Measurements from ENCODE around the gene HTR2C. TPM values are rescaled to one million over a fixed set of nuclear protein-coding genes. Genes with fewer than 3 reads are reported as not detected.

Gene HTR2C
- total and polyA plus RNA-seq, 3 donors from 2014 or later = 0.08 to 0.31 (median 0.12) TPM

GRCh38 chrX:114798907-114799306, 215.0 kb downstream of the HTR2C start:
- Histone ChIP-seq H3K36me3 (ENCODE audit: low read depth, missing control alignments) (no peaks in the 10 kb centered on the region), H3K27ac (no peak overlapping the region), H3K9me3 (no peaks in the 10 kb centered on the region), H3K4me3 (no peak overlapping the region), H3K27me3 (no peaks in the 10 kb centered on the region), H3K4me1 (no peaks in the 10 kb centered on the region)
- TF ChIP-seq CTCF (IDR thresholded peaks at IDR 0.05) (no peak), POLR2A (IDR thresholded peaks at IDR 0.05) (no peak)
- no peak for DNase-seq
- intact Hi-C loops (cut with DNase I; ENCODE audit: low total_unique reads) = no loop called here
- WGBS, 2 donors = 85 to 88% methylated on average over 1 to 2 of the region's 2 CpGs

GRCh38 chrX:114800719-114801118, 216.8 kb downstream of the HTR2C start:
- Histone ChIP-seq H3K9me3 (no peaks in the 10 kb centered on the region), H3K4me1 (no peaks in the 10 kb centered on the region), H3K36me3 (ENCODE audit: low read depth, missing control alignments) (no peaks in the 10 kb centered on the region), H3K27me3 (no peaks in the 10 kb centered on the region), H3K4me3 (no peak overlapping the region), H3K27ac (no peak overlapping the region)
- no peak for DNase-seq
- TF ChIP-seq CTCF (IDR thresholded peaks at IDR 0.05) (no peak), POLR2A (IDR thresholded peaks at IDR 0.05) (no peak)
- intact Hi-C loops (cut with DNase I; ENCODE audit: low total_unique reads) = no loop called here
- WGBS, 2 donors = 90 to 94% methylated on average over 4 of the region's 4 CpGs

- Histone ChIP-seq H3K4me3 (no peak overlapping the region), H3K4me1 (no peaks in the 10 kb centered on the region), H3K36me3 (ENCODE audit: low read depth, missing control alignments) (no peaks in the 10 kb centered on the region), H3K27me3 (no peaks in the 10 kb centered on the region), H3K27ac (no peak overlapping the region), H3K9me3 (no peaks in the 10 kb centered on the region)
- 35 to 48% methylated on average over 2 of the region's 2 CpGs for WGBS, 2 donors
- intact Hi-C loops (cut with DNase I; ENCODE audit: low total_unique reads) = no loop called here
- no peak for DNase-seq
- TF ChIP-seq POLR2A (IDR thresholded peaks at IDR 0.05) = no peak
- TF ChIP-seq CTCF (IDR thresholded peaks at IDR 0.05) = no peak
Observed at GRCh38 chrX:114819509-114819908, 235.6 kb downstream of the HTR2C start.

- intact Hi-C loops (cut with DNase I; ENCODE audit: low total_unique reads) = no loop called here
- no peaks in the 10 kb centered on the region for H3K9me3 ChIP-seq
- WGBS, 2 donors = 95 to 100% methylated on average over 1 of the region's 1 CpG
- no peak overlapping the region for H3K27ac ChIP-seq
- no peak overlapping the region for H3K4me3 ChIP-seq
- no peaks in the 10 kb centered on the region for H3K27me3 ChIP-seq
- no peak for DNase-seq
- no peaks in the 10 kb centered on the region for H3K36me3 ChIP-seq (ENCODE audit: low read depth, missing control alignments)
- TF ChIP-seq CTCF (IDR thresholded peaks at IDR 0.05) (no peak), POLR2A (IDR thresholded peaks at IDR 0.05) (no peak)
- H3K4me1 ChIP-seq = no peaks in the 10 kb centered on the region
Observed at GRCh38 chrX:114841051-114841450, 257.2 kb downstream of the HTR2C start.

- Histone ChIP-seq H3K36me3 (ENCODE audit: low read depth, missing control alignments) (no peaks in the 10 kb centered on the region), H3K4me3 (no peak overlapping the region), H3K27ac (no peak overlapping the region), H3K9me3 (no peaks in the 10 kb centered on the region), H3K4me1 (no peaks in the 10 kb centered on the region), H3K27me3 (no peaks in the 10 kb centered on the region)
- TF ChIP-seq CTCF (IDR thresholded peaks at IDR 0.05) (no peak), POLR2A (IDR thresholded peaks at IDR 0.05) (no peak)
- DNase-seq = no peak
- intact Hi-C loops (cut with DNase I; ENCODE audit: low total_unique reads) = no loop called here
- 65 to 67% methylated on average over 1 of the region's 1 CpG for WGBS, 2 donors
Observed at GRCh38 chrX:114842181-114842580, 258.3 kb downstream of the HTR2C start.

Measured in testis (tissue), 3 donors.